HUES64 (cell line): ENCODE data around the gene NYAP2.

Source experiments
- H3K27ac ChIP-seq: 2 replicates; pipeline ENCODE4 v1.7.0; 2013; ENCODE audit warnings: low read depth, low read length, inconsistent platforms
- H3K27me3 ChIP-seq: 2 replicates; pipeline ENCODE4 v1.6.1; 2013; ENCODE audit warnings: mild to moderate bottlenecking, low read length; ENCODE audit not compliant: insufficient read depth
- H3K36me3 ChIP-seq: 2 replicates; pipeline ENCODE4 v1.6.1; 2013; ENCODE audit warnings: mild to moderate bottlenecking, low read length; ENCODE audit not compliant: insufficient read depth
- H3K4me1 ChIP-seq: 2 replicates; pipeline ENCODE4 v1.6.1; 2013; ENCODE audit warnings: mild to moderate bottlenecking, low read length, moderate library complexity; ENCODE audit not compliant: insufficient read depth
- H3K4me3 ChIP-seq: 2 replicates; pipeline ENCODE4 v1.5.1; 2013; ENCODE audit warnings: mild to moderate bottlenecking, low read length, moderate library complexity
- H3K9ac ChIP-seq: 2 replicates; pipeline ENCODE4 v1.6.1; 2013; ENCODE audit warnings: mild to moderate bottlenecking, low read depth, low read length
- H3K9me3 ChIP-seq: 2 replicates; pipeline ENCODE4 v1.6.1; 2013; ENCODE audit warnings: low read depth, low read length; ENCODE audit not compliant: insufficient read depth
- WGBS: fragments of 150-250, 120-280 bp; methylation state at CpG from one replicate; pipeline ENCODE4 v1.1.7; 2013; ENCODE audit warnings: missing lambda C conversion rate; 5-methylcytosine and 5-hydroxymethylcytosine counted together

The NYAP2 gene

DNA sequence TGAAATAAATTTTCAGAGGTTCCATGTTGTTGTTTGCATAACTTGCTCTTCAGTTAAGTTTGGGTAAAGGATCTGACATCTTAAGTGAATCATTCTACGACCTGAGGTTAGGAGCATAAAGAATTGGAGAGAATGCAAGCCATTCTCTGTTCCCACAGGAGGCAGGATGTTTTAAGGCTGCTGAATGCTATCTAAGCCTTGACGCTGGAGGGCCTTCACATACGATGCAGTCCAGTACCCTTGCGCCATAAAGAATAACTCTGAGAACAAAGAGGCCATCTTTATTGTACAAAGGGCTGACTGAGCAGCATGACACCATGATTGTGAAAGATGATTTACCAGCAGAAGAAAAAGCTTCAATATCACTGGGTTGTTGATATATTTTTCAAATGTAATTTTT is 198.4 kb downstream of the NYAP2 start:
- H3K27ac ChIP-seq = no peak overlapping the region
- H3K9ac ChIP-seq = no peak overlapping the region
- WGBS = 90% methylated on average over 4 of the region's 4 CpGs

DNA sequence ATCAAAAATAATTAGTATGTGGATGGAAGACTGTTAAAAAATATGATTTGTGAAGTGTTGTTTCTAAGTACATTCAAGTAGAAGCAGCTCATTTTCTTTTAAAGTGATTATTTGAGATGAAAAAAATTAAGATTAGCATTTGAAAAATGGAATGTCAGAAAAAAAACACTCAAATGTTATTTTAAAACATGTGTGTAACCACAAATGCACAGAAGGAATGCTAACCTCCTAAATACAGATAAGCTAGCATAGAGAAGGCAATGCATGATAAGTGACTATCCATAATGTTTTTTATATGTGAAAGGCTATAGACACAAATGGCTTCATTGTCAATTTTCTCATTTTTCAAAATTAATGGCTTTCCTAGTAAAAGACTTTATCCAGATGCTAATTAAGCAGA is 198.9 kb downstream of the NYAP2 start:
- Histone ChIP-seq H3K9me3 (peaks cover 12% of the 10 kb centered on the region; the same call in 1 of the 2 replicates), H3K4me3 (no peak overlapping the region), H3K36me3 (no peaks in the 10 kb centered on the region), H3K9ac (no peak overlapping the region), H3K27me3 (no peaks in the 10 kb centered on the region), H3K27ac (no peak overlapping the region), H3K4me1 (no peaks in the 10 kb centered on the region)

More for the DNA sequence above, 198.4 kb downstream of the NYAP2 start:
- H3K9me3 ChIP-seq = peaks cover 12% of the 10 kb centered on the region; the same call in 1 of the 2 replicates
- H3K4me3 ChIP-seq = no peak overlapping the region
- H3K4me1 ChIP-seq = no peaks in the 10 kb centered on the region
- no peaks in the 10 kb centered on the region for H3K36me3 ChIP-seq
- no peaks in the 10 kb centered on the region for H3K27me3 ChIP-seq

DNA sequence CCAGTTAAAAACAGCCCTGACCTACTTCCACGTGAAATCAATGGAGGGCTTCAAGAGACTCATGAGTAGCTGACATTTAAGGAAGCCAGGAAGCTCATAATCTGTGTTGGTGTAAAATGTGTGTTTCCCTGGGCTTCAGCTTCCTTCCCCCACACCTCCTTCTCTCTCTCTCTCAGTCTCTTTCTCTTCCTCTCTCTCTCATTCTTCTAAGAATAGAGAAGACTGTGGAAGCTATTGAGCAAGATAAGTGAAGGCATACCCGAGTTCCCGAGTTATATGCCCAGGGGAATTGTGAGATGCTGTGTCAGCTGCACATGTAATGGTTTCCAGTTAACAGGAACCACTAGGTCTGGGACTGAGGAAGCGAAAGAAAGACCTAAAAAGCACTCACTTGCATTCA is 199.4 kb downstream of the NYAP2 start:
- Histone ChIP-seq H3K9me3 (peaks cover 12% of the 10 kb centered on the region; the same call in 1 of the 2 replicates), H3K36me3 (no peaks in the 10 kb centered on the region), H3K4me1 (no peaks in the 10 kb centered on the region), H3K4me3 (no peak overlapping the region), H3K9ac (no peak overlapping the region), H3K27me3 (no peaks in the 10 kb centered on the region), H3K27ac (no peak overlapping the region)
- WGBS = 92% methylated on average over 4 of the region's 4 CpGs

- Histone ChIP-seq H3K27me3 (no peaks in the 10 kb centered on the region), H3K4me1 (no peaks in the 10 kb centered on the region), H3K36me3 (no peaks in the 10 kb centered on the region), H3K9ac (no peak overlapping the region), H3K4me3 (no peak overlapping the region), H3K27ac (no peak overlapping the region), H3K9me3 (peaks cover 12% of the 10 kb centered on the region; the same call in 1 of the 2 replicates)
- 89% methylated on average over 1 of the region's 1 CpG for WGBS
These were observed 200.3 kb downstream of the NYAP2 start for GRCh38 chr2:225599856-225600255.

DNA sequence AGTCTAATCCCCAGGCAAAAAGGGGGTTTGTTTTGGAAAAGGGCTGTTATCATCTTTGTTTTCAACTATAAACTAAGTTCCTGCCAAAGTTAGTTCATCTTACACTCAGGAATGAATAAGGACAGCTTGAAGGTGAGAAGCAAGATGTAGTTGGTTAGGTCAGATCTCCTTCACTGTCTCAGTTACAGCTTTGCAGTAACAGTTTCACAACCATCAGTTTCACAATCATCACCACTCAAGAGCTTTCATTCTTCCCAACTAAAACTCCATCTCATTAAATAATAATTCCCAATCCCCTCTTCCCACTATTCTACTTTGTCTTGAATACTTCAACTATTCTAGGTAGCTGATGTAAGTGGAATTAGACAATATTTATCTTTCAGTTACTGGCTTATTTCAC is 200.9 kb downstream of the NYAP2 start:
- H3K4me3 ChIP-seq = no peak overlapping the region
- no peaks in the 10 kb centered on the region for H3K27me3 ChIP-seq
- no peak overlapping the region for H3K9ac ChIP-seq
- H3K27ac ChIP-seq = no peak overlapping the region
- peaks cover 12% of the 10 kb centered on the region; the same call in 1 of the 2 replicates for H3K9me3 ChIP-seq
- H3K4me1 ChIP-seq = no peaks in the 10 kb centered on the region
- H3K36me3 ChIP-seq = no peaks in the 10 kb centered on the region

DNA sequence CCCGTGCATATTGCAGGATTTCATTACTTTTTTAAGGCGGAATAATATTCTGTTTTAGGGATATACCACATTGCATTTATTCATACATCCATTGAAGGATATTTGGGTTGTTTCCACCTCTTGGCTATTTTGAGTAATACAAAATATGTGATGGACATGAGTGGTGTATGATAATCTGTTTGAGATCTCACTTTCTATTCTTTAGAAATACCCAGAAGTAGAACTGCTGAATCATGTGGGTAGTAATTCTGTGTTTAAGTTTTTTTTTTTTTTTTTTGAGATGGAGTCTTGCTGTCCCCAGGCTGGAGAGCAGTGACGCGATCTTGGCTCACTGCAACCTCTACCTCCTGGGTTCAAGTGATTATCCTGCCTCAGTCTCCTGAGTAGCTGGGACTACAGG is 201.4 kb downstream of the NYAP2 start:
- no peak overlapping the region for H3K27ac ChIP-seq
- no peaks in the 10 kb centered on the region for H3K27me3 ChIP-seq
- peaks cover 12% of the 10 kb centered on the region; the same call in 1 of the 2 replicates for H3K9me3 ChIP-seq
- no peak overlapping the region for H3K4me3 ChIP-seq
- no peaks in the 10 kb centered on the region for H3K36me3 ChIP-seq
- H3K4me1 ChIP-seq = no peaks in the 10 kb centered on the region
- 100% methylated on average over 2 of the region's 4 CpGs for whole genome bisulfite sequencing
- H3K9ac ChIP-seq = no peak overlapping the region

DNA sequence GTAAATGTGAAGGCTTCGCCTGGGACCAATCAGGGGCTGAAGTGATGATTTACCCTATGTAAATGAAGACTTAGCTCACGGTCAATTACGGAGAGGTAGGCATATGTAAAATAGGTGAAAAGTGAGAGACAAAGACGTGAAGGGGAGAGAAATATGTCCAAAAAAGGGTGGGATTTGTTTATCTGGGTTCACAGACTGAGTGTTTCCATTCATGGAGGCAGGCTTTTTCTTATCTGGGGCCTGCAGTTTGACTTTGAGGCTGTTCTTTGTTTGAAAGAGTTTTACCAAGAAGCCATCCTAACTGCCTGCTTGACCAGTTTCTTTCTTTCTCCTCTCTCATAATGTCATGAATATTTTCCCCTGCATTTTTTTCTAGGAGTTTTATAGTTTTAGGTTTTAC is 202.7 kb downstream of the NYAP2 start:
- peaks cover 12% of the 10 kb centered on the region; the same call in 1 of the 2 replicates for H3K9me3 ChIP-seq
- no peaks in the 10 kb centered on the region for H3K36me3 ChIP-seq
- H3K4me3 ChIP-seq = no peak overlapping the region
- no peaks in the 10 kb centered on the region for H3K4me1 ChIP-seq
- H3K27me3 ChIP-seq = no peaks in the 10 kb centered on the region
- no peak overlapping the region for H3K27ac ChIP-seq
- WGBS = 90% methylated on average over 4 of the region's 4 CpGs
- H3K9ac ChIP-seq = no peak overlapping the region

GRCh38 chr2:225608136-225608535 is 208.6 kb downstream of the NYAP2 start:
- no peak overlapping the region for H3K27ac ChIP-seq
- H3K36me3 ChIP-seq = no peaks in the 10 kb centered on the region
- no peaks in the 10 kb centered on the region for H3K4me1 ChIP-seq
- no peaks in the 10 kb centered on the region for H3K27me3 ChIP-seq
- no peak overlapping the region for H3K4me3 ChIP-seq
- no peaks in the 10 kb centered on the region for H3K9me3 ChIP-seq
- WGBS = 100% methylated on average over 1 of the region's 1 CpG
- H3K9ac ChIP-seq = no peak overlapping the region

DNA sequence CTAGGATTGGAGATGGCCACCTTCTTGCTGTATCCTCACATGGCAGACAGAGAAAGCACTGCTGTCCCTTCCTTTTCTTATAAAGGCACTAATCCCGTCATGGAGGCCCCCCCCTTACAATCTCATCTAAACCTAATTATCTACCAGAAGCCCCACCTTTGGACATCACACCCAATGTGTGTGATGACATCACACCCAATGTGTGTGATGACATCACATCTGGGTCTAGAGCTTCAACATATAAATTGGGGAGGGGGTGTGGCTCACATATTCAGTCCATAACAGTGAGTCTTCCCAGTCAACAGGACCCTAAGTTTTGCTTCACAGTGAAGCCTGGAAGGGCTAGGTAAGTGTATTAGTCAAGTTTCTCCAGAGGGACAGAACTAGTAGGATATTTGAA is 213.1 kb downstream of the NYAP2 start:
- H3K4me1 ChIP-seq = no peaks in the 10 kb centered on the region
- H3K36me3 ChIP-seq = no peaks in the 10 kb centered on the region
- no peak overlapping the region for H3K4me3 ChIP-seq
- no peaks in the 10 kb centered on the region for H3K27me3 ChIP-seq
- H3K27ac ChIP-seq = no peak overlapping the region
- 93% methylated on average over 1 of the region's 1 CpG for WGBS
- H3K9me3 ChIP-seq = no peaks in the 10 kb centered on the region
- H3K9ac ChIP-seq = no peak overlapping the region

GRCh38 chr2:225614915-225615314 is 215.4 kb downstream of the NYAP2 start:
- Histone ChIP-seq H3K27ac (no peak overlapping the region), H3K4me1 (no peaks in the 10 kb centered on the region), H3K9ac (no peak overlapping the region), H3K9me3 (no peaks in the 10 kb centered on the region), H3K27me3 (no peaks in the 10 kb centered on the region), H3K36me3 (no peaks in the 10 kb centered on the region), H3K4me3 (no peak overlapping the region)
- 93% methylated on average over 2 of the region's 2 CpGs for WGBS

DNA sequence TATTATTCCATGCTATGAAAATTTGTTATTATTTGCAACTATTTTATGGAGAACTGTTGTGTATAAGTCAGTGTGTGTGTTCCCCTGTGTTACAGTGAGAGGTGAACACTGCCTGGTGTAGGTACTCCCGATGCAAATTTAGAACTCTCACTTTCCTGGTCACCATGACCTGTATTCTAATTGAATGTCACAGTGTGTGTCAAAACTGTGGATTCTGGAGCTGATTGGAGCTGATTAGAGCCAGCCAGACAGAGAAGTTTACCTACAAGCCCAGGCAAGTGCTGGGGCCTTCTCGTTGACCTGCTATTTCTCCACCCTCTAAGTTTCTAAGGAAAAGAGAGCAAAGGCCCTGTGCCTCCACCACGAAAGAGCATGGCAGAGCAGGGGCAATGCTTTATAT is 216.0 kb downstream of the NYAP2 start:
- Histone ChIP-seq H3K4me1 (no peaks in the 10 kb centered on the region), H3K4me3 (no peak overlapping the region), H3K9ac (no peak overlapping the region), H3K9me3 (no peaks in the 10 kb centered on the region), H3K27me3 (no peaks in the 10 kb centered on the region), H3K27ac (no peak overlapping the region), H3K36me3 (no peaks in the 10 kb centered on the region)
- 92% methylated on average over 2 of the region's 3 CpGs for WGBS

- Histone ChIP-seq H3K27me3 (no peaks in the 10 kb centered on the region), H3K36me3 (no peaks in the 10 kb centered on the region), H3K9ac (no peak overlapping the region), H3K4me1 (no peaks in the 10 kb centered on the region), H3K4me3 (no peak overlapping the region), H3K27ac (no peak overlapping the region), H3K9me3 (no peaks in the 10 kb centered on the region)
- WGBS = 88% methylated on average over 4 of the region's 4 CpGs
These were observed 216.9 kb downstream of the NYAP2 start for GRCh38 chr2:225616372-225616771.
